DOHH2 (cell line): ENCODE results near the gene SEC14L1.

Source experiments
- CTCF ChIP-seq: fragments of 200-600 bp; sonication (generic); IDR thresholded peaks from one replicate; pipeline ENCODE4 v1.5.1; 2014; ENCODE audit warnings: antibody characterized with exemption, mild to moderate bottlenecking, low read depth, low read length; ENCODE audit not compliant: poor library complexity, severe bottlenecking
- EZH2phosphoT487 ChIP-seq: fragments of 200-600 bp; sonication (generic); IDR thresholded peaks from 2 replicates; pipeline ENCODE4 v1.6.1; 2017; ENCODE audit warnings: borderline replicate concordance, mild to moderate bottlenecking, antibody characterized with exemption, low read length, moderate library complexity, mixed read lengths

DNA sequence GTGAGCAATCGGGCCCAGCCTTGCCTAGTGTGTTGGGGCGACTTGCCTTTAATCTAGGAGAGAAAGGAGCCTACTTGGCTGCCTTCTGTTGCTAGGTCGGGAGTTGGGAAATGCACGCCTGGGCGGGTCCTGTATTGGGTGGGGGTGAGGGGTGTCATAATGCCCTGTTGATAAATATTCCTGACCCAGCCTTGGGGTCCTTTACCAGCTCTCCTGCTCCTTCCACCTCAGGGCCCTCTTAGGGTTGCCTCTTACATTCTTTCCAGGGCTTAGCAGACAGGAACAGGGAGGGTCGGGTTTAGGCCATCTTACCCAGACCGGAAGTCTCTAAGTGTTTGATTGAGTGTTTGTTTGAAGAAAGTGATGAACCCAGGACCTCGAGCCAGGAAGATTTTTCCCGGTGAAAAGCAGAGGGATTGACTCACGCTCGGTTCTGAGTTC lies 112.9 kb downstream of the SEC14L1 start:
- TF ChIP-seq EZH2phosphoT487 (no peak), CTCF (no peak)
